ENCODE data around the gene SP7. TPM values are rescaled to one million over a fixed set of nuclear protein-coding genes. Genes with fewer than 3 reads are reported as not detected.
"Not testable (repeated sequence)": the region's sequence is repeated elsewhere in the genome, so short reads cannot be mapped to it uniquely, and the experiment has no call there.

Gene SP7
- total RNA-seq, 1 experiment from 2014 or later = not detected

DNA sequence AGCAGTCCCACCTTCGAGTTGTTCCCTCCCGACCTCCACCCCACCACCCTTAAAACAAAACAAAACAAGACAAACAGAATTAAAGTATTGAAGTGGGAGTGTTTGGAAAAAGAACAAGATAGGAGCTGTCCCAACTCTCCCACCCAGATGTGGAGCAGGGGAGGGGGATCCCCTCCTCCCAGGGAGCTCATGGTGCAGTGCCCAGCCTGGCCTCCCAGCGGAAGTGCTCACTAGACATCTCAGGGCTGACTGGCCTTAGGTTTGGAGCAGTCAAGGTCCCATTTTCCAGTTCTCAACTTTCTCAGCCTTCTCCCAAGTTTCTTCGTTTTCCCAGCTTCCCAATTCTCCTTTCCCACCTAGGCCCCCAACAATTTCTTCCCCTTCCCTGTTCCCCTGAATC lies 2.9 kb downstream of the SP7 start:
- Mint-ChIP-seq H3K36me3 (ENCODE audit: insufficient read depth, unreplicated experiment) (no peaks in the 10 kb centered on the region), H3K4me3 (ENCODE audit: low read depth, unreplicated experiment) (no peak overlapping the region), H3K4me1 (ENCODE audit: low read depth, unreplicated experiment) (no peaks in the 10 kb centered on the region), H3K27me3 (ENCODE audit: unreplicated experiment) (peaks cover 86% of the 10 kb centered on the region), H3K27ac (ENCODE audit: unreplicated experiment) (no peak overlapping the region), H3K9me3 (ENCODE audit: low read depth, unreplicated experiment) (no peaks in the 10 kb centered on the region)
- CTCF ChIA-PET = interaction anchor here (0.5 to 0.7 kb wide), 2 partner anchors 15 to 21 kb away, joined by 3 read pairs; no protein-coding TSS in a partner anchor
- no peak for DNase-seq
- intact Hi-C loops (cut with micrococcal nuclease; ENCODE audit: unreplicated experiment) = no loop called here
- no TSS peak for BruUV-seq (replicated peaks)
- TF ChIP-seq, protein P1, sequence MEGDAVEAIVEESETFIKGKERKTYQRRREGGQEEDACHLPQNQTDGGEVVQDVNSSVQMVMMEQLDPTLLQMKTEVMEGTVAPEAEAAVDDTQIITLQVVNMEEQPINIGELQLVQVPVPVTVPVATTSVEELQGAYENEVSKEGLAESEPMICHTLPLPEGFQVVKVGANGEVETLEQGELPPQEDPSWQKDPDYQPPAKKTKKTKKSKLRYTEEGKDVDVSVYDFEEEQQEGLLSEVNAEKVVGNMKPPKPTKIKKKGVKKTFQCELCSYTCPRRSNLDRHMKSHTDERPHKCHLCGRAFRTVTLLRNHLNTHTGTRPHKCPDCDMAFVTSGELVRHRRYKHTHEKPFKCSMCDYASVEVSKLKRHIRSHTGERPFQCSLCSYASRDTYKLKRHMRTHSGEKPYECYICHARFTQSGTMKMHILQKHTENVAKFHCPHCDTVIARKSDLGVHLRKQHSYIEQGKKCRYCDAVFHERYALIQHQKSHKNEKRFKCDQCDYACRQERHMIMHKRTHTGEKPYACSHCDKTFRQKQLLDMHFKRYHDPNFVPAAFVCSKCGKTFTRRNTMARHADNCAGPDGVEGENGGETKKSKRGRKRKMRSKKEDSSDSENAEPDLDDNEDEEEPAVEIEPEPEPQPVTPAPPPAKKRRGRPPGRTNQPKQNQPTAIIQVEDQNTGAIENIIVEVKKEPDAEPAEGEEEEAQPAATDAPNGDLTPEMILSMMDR (IDR thresholded peaks at IDR 0.05; ENCODE audit: unreplicated experiment) = no peak

DNA sequence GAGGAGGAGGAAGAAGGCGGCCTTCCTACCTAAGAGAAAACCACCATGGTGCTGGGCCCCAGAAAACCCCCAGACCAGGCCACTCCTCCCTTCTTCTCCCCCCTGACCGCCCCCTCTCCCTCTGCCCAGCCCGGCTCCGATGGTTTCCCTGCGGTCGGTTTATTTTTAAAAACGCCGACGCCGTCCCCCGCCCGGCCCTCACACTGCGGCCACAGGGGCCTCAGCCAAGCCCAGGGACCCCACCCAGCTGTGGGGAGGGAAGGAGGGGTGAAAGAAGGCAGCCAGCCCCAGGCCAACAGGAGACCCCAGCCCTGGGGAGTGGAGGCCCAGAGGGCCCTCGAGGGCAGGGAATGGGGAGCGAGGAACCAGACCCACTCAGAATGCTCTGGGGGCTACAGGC lies 3.4 kb downstream of the SP7 start:
- CTCF ChIA-PET = no interaction called here
- Mint-ChIP-seq H3K4me1 (ENCODE audit: low read depth, unreplicated experiment) (no peaks in the 10 kb centered on the region), H3K27ac (ENCODE audit: unreplicated experiment) (no peak overlapping the region), H3K4me3 (ENCODE audit: low read depth, unreplicated experiment) (no peak overlapping the region), H3K9me3 (ENCODE audit: low read depth, unreplicated experiment) (no peaks in the 10 kb centered on the region), H3K36me3 (ENCODE audit: insufficient read depth, unreplicated experiment) (no peaks in the 10 kb centered on the region), H3K27me3 (ENCODE audit: unreplicated experiment) (peaks cover 86% of the 10 kb centered on the region)
- no peak for DNase-seq
- intact Hi-C loops (cut with micrococcal nuclease; ENCODE audit: unreplicated experiment) = no loop called here
- TF ChIP-seq, protein P1 (IDR thresholded peaks at IDR 0.05; ENCODE audit: unreplicated experiment) = no peak
- no TSS peak for BruUV-seq (replicated peaks)

DNA sequence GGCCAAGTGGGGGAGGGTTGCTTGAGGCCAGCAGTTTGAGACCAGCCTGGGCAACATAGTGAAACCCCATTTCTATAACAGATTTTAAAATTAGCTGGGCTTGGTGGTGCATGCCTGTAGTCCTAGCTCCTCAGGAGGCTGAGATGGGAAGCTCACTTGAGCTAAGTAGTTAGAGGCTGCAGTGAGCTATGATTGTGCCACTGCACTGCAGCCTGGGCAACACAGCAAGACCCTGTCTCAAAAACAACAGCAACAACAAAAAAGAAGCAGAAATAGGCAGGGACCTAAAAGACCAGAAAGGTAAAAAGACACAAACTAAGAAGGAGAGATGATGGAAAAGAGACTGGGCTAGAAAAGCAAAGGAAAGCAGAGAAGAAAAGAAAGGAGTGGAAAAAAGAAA lies 3.8 kb downstream of the SP7 start:
- H3K36me3 Mint-ChIP-seq (ENCODE audit: insufficient read depth, unreplicated experiment); BruUV-seq (replicated peaks); H3K4me1 Mint-ChIP-seq (ENCODE audit: low read depth, unreplicated experiment); H3K9me3 Mint-ChIP-seq (ENCODE audit: low read depth, unreplicated experiment); DNase-seq; H3K27ac Mint-ChIP-seq (ENCODE audit: unreplicated experiment); CTCF ChIA-PET; H3K4me3 Mint-ChIP-seq (ENCODE audit: low read depth, unreplicated experiment); intact Hi-C loops (cut with micrococcal nuclease; ENCODE audit: unreplicated experiment): not testable (repeated sequence)
- H3K27me3 Mint-ChIP-seq (ENCODE audit: unreplicated experiment) = peaks cover 86% of the 10 kb centered on the region

DNA sequence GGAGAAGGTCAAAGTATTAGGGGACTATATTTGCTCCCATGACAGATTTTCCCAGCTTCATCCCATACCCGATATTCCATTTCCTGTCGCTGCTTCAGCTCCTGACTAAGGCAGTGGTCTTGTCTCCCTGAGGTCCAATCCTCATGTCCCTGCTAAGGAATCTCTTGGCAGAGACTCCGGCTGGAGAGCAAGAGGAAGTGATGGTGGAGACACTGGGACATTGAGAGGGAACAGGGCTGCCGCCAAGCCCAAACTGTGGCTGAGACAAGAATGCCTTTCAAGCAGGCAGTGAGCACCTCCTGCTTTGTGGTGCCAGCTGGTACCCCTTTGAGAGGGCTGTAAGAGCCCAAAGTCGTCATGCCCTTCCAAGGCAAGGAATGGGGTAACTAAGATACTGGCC lies 5.5 kb downstream of the SP7 start:
- Mint-ChIP-seq H3K27me3 (ENCODE audit: unreplicated experiment) (peaks cover 75% of the 10 kb centered on the region), H3K4me1 (ENCODE audit: low read depth, unreplicated experiment) (no peaks in the 10 kb centered on the region)
- CTCF ChIA-PET = interaction anchor here (1.2 kb wide), 1 partner anchor 91 kb away, joined by 3 read pairs; no protein-coding TSS in a partner anchor

DNA sequence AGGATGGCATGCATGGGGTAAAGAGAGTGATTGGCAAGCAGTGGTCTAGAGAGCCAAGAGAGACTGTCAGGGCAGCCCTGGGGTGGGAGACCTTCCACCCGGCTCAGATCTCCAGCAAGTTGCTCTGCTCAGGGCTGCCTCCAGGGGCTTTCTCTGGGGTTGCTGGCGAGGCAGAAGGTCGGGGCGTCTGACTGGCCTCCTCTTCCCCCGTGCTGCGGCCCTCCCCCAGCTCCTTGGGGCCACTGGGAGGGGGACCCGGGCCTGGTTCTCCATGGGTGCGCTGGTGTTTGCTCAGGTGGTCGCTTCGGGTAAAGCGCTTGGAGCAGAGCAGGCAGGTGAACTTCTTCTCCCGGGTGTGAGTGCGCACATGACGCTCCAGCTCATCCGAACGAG lies 8.1 kb downstream of the SP7 start:
- Mint-ChIP-seq H3K27me3 (ENCODE audit: unreplicated experiment) (peaks cover 50% of the 10 kb centered on the region), H3K27ac (ENCODE audit: unreplicated experiment) (no peak overlapping the region), H3K4me3 (ENCODE audit: low read depth, unreplicated experiment) (no peak overlapping the region), H3K36me3 (ENCODE audit: insufficient read depth, unreplicated experiment) (peaks cover 6% of the 10 kb centered on the region), H3K4me1 (ENCODE audit: low read depth, unreplicated experiment) (no peaks in the 10 kb centered on the region), H3K9me3 (ENCODE audit: low read depth, unreplicated experiment) (no peaks in the 10 kb centered on the region)
- intact Hi-C loops (cut with micrococcal nuclease; ENCODE audit: unreplicated experiment) = no loop called here
- CTCF ChIA-PET = interaction anchor here (2.0 to 2.1 kb wide), 2 partner anchors 17 to 180 kb away, joined by 4 to 11 read pairs; no protein-coding TSS in a partner anchor
- TF ChIP-seq, protein P1 (IDR thresholded peaks at IDR 0.05; ENCODE audit: unreplicated experiment) = no peak
- no TSS peak for BruUV-seq (replicated peaks)
- no peak for DNase-seq

More for the DNA sequence above, 5.5 kb downstream of the SP7 start:
- intact Hi-C loops (cut with micrococcal nuclease; ENCODE audit: unreplicated experiment) = no loop called here
- Mint-ChIP-seq H3K27ac (ENCODE audit: unreplicated experiment) (no peak overlapping the region), H3K9me3 (ENCODE audit: low read depth, unreplicated experiment) (no peaks in the 10 kb centered on the region), H3K4me3 (ENCODE audit: low read depth, unreplicated experiment) (no peak overlapping the region), H3K36me3 (ENCODE audit: insufficient read depth, unreplicated experiment) (no peaks in the 10 kb centered on the region)
- TF ChIP-seq, protein P1 (IDR thresholded peaks at IDR 0.05; ENCODE audit: unreplicated experiment) = no peak
- no TSS peak for BruUV-seq (replicated peaks)
- no peak for DNase-seq

All from Calu3 (cell line).